Thyroid gland (tissue), 4 donors: ENCODE measurements around the gene GRM4.

ENCODE experiments used
- POLR2A ChIP-seq, 2 donors: fragments of 450-650 bp; IDR thresholded peaks; one replicate each; pipeline ENCODE4 v1.6.1; 2017; ENCODE audit warnings: antibody characterized with exemption in 2 of 2, mild to moderate bottlenecking in 2 of 2, moderate library complexity in 1 of 2
- TF ChIP-seq, protein P1 (sequence below), 6 experiments: fragments of 200-600 bp in 3 of 6; fragments of 450-650 bp in 3 of 6; sonication (generic) in 3 of 6; IDR thresholded peaks; one replicate each; pipeline ENCODE4 v1.5.1; 2016 to 2019; ENCODE audit warnings: antibody characterized with exemption in 6 of 6, mild to moderate bottlenecking in 2 of 6, inconsistent platforms in 1 of 6, moderate library complexity in 1 of 6

DNA sequence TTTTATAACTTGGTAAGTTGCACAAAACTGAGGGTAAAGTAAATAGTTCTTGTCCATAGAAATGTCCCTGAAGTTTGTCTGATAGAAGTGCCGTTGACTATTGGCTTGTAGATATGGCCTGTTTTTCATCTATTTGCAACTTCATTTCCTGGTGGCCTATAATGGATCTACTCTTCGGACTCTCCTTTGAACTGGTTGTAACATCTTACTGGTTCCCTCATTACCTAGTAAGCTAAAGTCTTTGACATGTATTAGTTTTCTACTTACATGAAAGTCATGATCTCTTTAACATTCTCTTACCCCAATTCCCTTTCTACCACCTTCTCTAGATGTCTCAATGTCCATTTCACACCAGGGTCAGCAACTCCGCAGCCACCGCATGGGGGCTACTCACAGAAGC, 146.3 kb downstream of the GRM4 start:
- TF ChIP-seq, protein P1, sequence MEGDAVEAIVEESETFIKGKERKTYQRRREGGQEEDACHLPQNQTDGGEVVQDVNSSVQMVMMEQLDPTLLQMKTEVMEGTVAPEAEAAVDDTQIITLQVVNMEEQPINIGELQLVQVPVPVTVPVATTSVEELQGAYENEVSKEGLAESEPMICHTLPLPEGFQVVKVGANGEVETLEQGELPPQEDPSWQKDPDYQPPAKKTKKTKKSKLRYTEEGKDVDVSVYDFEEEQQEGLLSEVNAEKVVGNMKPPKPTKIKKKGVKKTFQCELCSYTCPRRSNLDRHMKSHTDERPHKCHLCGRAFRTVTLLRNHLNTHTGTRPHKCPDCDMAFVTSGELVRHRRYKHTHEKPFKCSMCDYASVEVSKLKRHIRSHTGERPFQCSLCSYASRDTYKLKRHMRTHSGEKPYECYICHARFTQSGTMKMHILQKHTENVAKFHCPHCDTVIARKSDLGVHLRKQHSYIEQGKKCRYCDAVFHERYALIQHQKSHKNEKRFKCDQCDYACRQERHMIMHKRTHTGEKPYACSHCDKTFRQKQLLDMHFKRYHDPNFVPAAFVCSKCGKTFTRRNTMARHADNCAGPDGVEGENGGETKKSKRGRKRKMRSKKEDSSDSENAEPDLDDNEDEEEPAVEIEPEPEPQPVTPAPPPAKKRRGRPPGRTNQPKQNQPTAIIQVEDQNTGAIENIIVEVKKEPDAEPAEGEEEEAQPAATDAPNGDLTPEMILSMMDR (IDR thresholded peaks at IDR 0.05): no peak
- TF ChIP-seq POLR2A (IDR thresholded peaks at IDR 0.05): no peak
